Urinary bladder (tissue), 4 donors: ENCODE measurements around the gene NACA2. TPM values are rescaled to one million over a fixed set of nuclear protein-coding genes. Genes with fewer than 3 reads are reported as not detected.

ENCODE experiments used
- DNase-seq: peaks from one replicate; pipeline ENCODE4 v3.0.0-alpha.2; 2015; ENCODE audit errors: extremely low spot score
- H3K27ac ChIP-seq: one replicate; pipeline ENCODE4 v1.5.1; 2013; ENCODE audit warnings: low read depth, mild to moderate bottlenecking, moderate library complexity
- H3K36me3 ChIP-seq: one replicate; pipeline ENCODE4 v1.6.1; 2013; ENCODE audit warnings: mild to moderate bottlenecking, moderate library complexity; ENCODE audit not compliant: insufficient read depth
- H3K4me1 ChIP-seq: one replicate; pipeline ENCODE4 v1.6.1; 2013; ENCODE audit warnings: mild to moderate bottlenecking, moderate library complexity; ENCODE audit not compliant: insufficient read depth
- H3K4me3 ChIP-seq: one replicate; pipeline ENCODE4 v1.5.1; 2013; ENCODE audit warnings: low read depth, low read length
- WGBS: extraction: QIAGEN DNeasy Blood & Tissue Kit; methylation state at CpG from one replicate; pipeline ENCODE4 v1.1.7; 2013; 5-methylcytosine and 5-hydroxymethylcytosine counted together
- polyA plus RNA-seq: library from polyadenylated mRNA; stranded (reverse); fragments of 200-250 nt; gene quantifications from one replicate; pipeline ENCODE4 v1.2.3, GENCODE V29; 2013
- total RNA-seq: library from RNA; depleted of rRNA; stranded (reverse); fragments of >200 nt; gene quantifications from one replicate; pipeline ENCODE4 v1.2.3, GENCODE V29; 2014
- donor health status: healthy with polysubstance abuse.
- donor health status: healthy.

The NACA2 gene
- total and polyA plus RNA-seq, 2 donors = not detected

DNA sequence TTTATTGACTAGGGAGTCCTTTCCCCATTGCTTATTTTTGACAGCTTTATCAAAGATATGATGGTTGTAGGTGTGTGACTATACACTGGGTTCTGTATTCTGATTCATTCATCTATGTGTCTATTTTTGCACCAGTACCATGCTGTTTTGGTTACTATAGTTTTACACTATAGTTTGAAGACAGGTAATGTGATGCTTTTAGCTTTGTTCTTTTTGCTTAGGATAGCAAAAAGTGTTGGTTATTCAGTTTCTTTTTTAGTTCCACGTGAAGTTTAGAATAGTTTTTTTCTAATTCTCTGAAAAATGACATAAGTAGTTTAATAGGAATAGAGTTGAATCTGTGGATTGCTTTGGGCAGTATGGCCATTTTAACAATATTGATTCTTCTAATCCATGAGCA lies 50.1 kb downstream of the NACA2 start:
- no peak overlapping the region for H3K4me3 ChIP-seq
- no peak overlapping the region for H3K27ac ChIP-seq
- DNase-seq = no peak
- 87% methylated on average over 1 of the region's 1 CpG for WGBS
- H3K36me3 ChIP-seq = no peaks in the 10 kb centered on the region
- H3K4me1 ChIP-seq = no peaks in the 10 kb centered on the region

Other genes starting within 250 kb of the NACA2 start
- gene TBX2, start 191.4 kb downstream of the NACA2 start, total RNA-seq = 26.4 TPM
- 56.3 TPM for gene TBX2, start 191.4 kb downstream of the NACA2 start, polyA plus RNA-seq
- 9.8 TPM for gene TBX4, start 138.8 kb downstream of the NACA2 start, total RNA-seq
- 13.0 TPM for gene TBX4, start 138.8 kb downstream of the NACA2 start, polyA plus RNA-seq